Liver (tissue), 9 donors: Measurements from ENCODE around the gene MAX. TPM values are rescaled to one million over a fixed set of nuclear protein-coding genes. Genes with fewer than 3 reads are reported as not detected.

ENCODE experiments used
- DNase-seq: peaks from one replicate; pipeline ENCODE4 v3.0.0-alpha.2; 2017; ENCODE audit warnings: low spot score
- H3K27ac ChIP-seq, 2 donors: one replicate each; pipeline ENCODE4 v1.7.0; 2013; ENCODE audit warnings: inconsistent platforms in 2 of 2, low read length in 2 of 2, control low read depth in 1 of 2, low read depth in 1 of 2, mild to moderate bottlenecking in 1 of 2
- H3K27me3 ChIP-seq, 4 donors: one replicate each; pipeline versions ENCODE4 v1.6.1 to v1.7.0; 2013; ENCODE audit warnings: low read length in 3 of 4, inconsistent platforms in 1 of 4, mild to moderate bottlenecking in 1 of 4, moderate library complexity in 1 of 4; ENCODE audit not compliant: control insufficient read depth in 4 of 4, insufficient read depth in 4 of 4
- H3K36me3 ChIP-seq, 4 donors: one replicate each; pipeline versions ENCODE4 v1.6.1 to v1.7.0; 2013; ENCODE audit warnings: low read length in 3 of 4, mild to moderate bottlenecking in 3 of 4, low read depth in 1 of 4, moderate library complexity in 1 of 4; ENCODE audit not compliant: control insufficient read depth in 4 of 4, insufficient read depth in 3 of 4
- H3K4me1 ChIP-seq, 4 donors: one replicate each; pipeline versions ENCODE4 v1.6.1 to v1.7.0; 2013; ENCODE audit warnings: low read length in 3 of 4, mild to moderate bottlenecking in 3 of 4, moderate library complexity in 1 of 4; ENCODE audit not compliant: control insufficient read depth in 4 of 4, insufficient read depth in 4 of 4
- H3K4me3 ChIP-seq, 3 donors: one replicate each; pipeline versions ENCODE4 v1.6.1 to v1.7.0; 2013; ENCODE audit warnings: low read length in 3 of 3, control low read depth in 1 of 3, low read depth in 1 of 3, mild to moderate bottlenecking in 1 of 3
- H3K9ac ChIP-seq, 2 donors: one replicate each; pipeline ENCODE4 v1.7.0; 2013; ENCODE audit warnings: low read length in 2 of 2, mild to moderate bottlenecking in 2 of 2, moderate library complexity in 2 of 2, control low read depth in 1 of 2, low read depth in 1 of 2
- H3K9me3 ChIP-seq, 4 donors: one replicate each; pipeline versions ENCODE4 v1.6.1 to v1.7.0; 2013; ENCODE audit warnings: low read length in 3 of 4; ENCODE audit not compliant: control insufficient read depth in 4 of 4
- CTCF ChIP-seq: fragments of 150-350 bp; IDR thresholded peaks from 2 replicates; pipeline ENCODE4 v1.5.1; 2017; ENCODE audit warnings: improper control_type of control experiment, low read depth, low read length; ENCODE audit not compliant: missing input control
- FOXA1 ChIP-seq: IDR thresholded peaks from 2 replicates; pipeline ENCODE4 v1.6.1; 2016; ENCODE audit warnings: antibody characterized with exemption
- FOXA2 ChIP-seq: IDR thresholded peaks from 2 replicates; pipeline ENCODE4 v1.6.1; 2016; ENCODE audit warnings: antibody characterized with exemption
- GABPA ChIP-seq, 2 donors: IDR thresholded peaks in 1 of 2; conservative IDR thresholded peaks in 1 of 2; 2 replicates each; pipeline ENCODE4 v1.6.1; 2016; ENCODE audit warnings: antibody characterized with exemption in 2 of 2, mild to moderate bottlenecking in 1 of 2, moderate library complexity in 1 of 2
- HNF4A ChIP-seq, 2 donors: conservative IDR thresholded peaks; 2 replicates each; pipeline ENCODE4 v1.6.1; 2016; ENCODE audit warnings: antibody characterized with exemption in 2 of 2, mild to moderate bottlenecking in 2 of 2
- JUND ChIP-seq, 2 donors: IDR thresholded peaks; 2 replicates each; pipeline ENCODE4 v1.6.1; 2016; ENCODE audit warnings: antibody characterized with exemption in 2 of 2
- MAX ChIP-seq: IDR thresholded peaks from 2 replicates; pipeline ENCODE4 v1.6.1; 2016; ENCODE audit warnings: antibody characterized with exemption
- REST ChIP-seq: IDR thresholded peaks from 2 replicates; pipeline ENCODE4 v1.6.1; 2016; ENCODE audit warnings: antibody characterized with exemption, mild to moderate bottlenecking
- SP1 ChIP-seq: IDR thresholded peaks from 2 replicates; pipeline ENCODE4 v1.6.1; 2018; ENCODE audit warnings: antibody characterized with exemption, mild to moderate bottlenecking
- YY1 ChIP-seq: IDR thresholded peaks from 2 replicates; pipeline ENCODE4 v1.6.1; 2016; ENCODE audit warnings: antibody characterized with exemption, mild to moderate bottlenecking
- WGBS: extraction: QIAGEN DNeasy Blood & Tissue Kit; methylation state at CpG from one replicate; pipeline ENCODE4 v1.1.7; 2013; 5-methylcytosine and 5-hydroxymethylcytosine counted together
- polyA plus RNA-seq, 2 donors: library from polyadenylated mRNA; stranded (reverse) in 1 of 2; unstranded in 1 of 2; fragments of 200-250 nt in 1 of 2; fragments of >200 nt in 1 of 2; fragmentation: Nextera tagmentation in 1 of 2; extraction: Ambion mirVana in 1 of 2; gene quantifications; one replicate each; pipeline versions ENCODE4 v1.2.1 to v1.2.3, GENCODE V29; 2013 to 2015
- total RNA-seq, 2 donors: library from RNA; depleted of rRNA; stranded (reverse); fragments of >200 nt; gene quantifications; one replicate each; pipeline ENCODE4 v1.2.3, GENCODE V29; 2014
- donor health status: healthy.
- donor health status: healthy.
- donor health status: healthy.
- donor health status: healthy.
- donor health status: healthy.

Gene MAX
- total and polyA plus RNA-seq, 4 donors = 14.8 to 27.0 (median 16.9) TPM

- TF ChIP-seq CTCF (no peak), YY1 (no peak), HNF4A (conservative IDR thresholded peaks at IDR 0.05) (no peak)
- no peak overlapping the region for H3K9ac ChIP-seq
These were observed 15.7 kb upstream of the MAX start for GRCh38 chr14:65117769-65118745.

GRCh38 chr14:65115615-65116014 lies 13.3 kb upstream of the MAX start:
- no peaks in the 10 kb centered on the region for H3K36me3 ChIP-seq
- no peak overlapping the region for H3K4me3 ChIP-seq
- H3K27ac ChIP-seq = no peak overlapping the region
- H3K27me3 ChIP-seq = no peaks in the 10 kb centered on the region
- H3K9me3 ChIP-seq = no peaks in the 10 kb centered on the region
- no peak for DNase-seq
- TF ChIP-seq FOXA1 (no peak), JUND (IDR thresholded peaks at IDR 0.05) (no peak), FOXA2 (no peak), SP1 (no peak), MAX (no peak)
- 76% methylated on average over 9 of the region's 9 CpGs for WGBS
- H3K9ac ChIP-seq = no peak overlapping the region
- no peaks in the 10 kb centered on the region for H3K4me1 ChIP-seq

More at GRCh38 chr14:65117769-65118745, 15.7 kb upstream of the MAX start:
- no peak overlapping the region for H3K27ac ChIP-seq
- no peak overlapping the region for H3K4me3 ChIP-seq
- no peaks in the 10 kb centered on the region for H3K9me3 ChIP-seq
- no peaks in the 10 kb centered on the region for H3K27me3 ChIP-seq
- no peaks in the 10 kb centered on the region for H3K4me1 ChIP-seq
- no peaks in the 10 kb centered on the region for H3K36me3 ChIP-seq
- WGBS = 79% methylated on average over 15 of the region's 15 CpGs
- no peak for DNase-seq

GRCh38 chr14:65110525-65110924 lies 8.2 kb upstream of the MAX start:
- no peak for TF ChIP-seq REST
- no peak for TF ChIP-seq MAX
- no peak for TF ChIP-seq SP1
- TF ChIP-seq YY1 = no peak
- TF ChIP-seq FOXA1 = no peak
- no peak for TF ChIP-seq GABPA (IDR thresholded peaks at IDR 0.05 in 1 of 2, conservative IDR thresholded peaks at IDR 0.05 in 1 of 2)
- no peak overlapping the region for H3K27ac ChIP-seq
- no peaks in the 10 kb centered on the region for H3K4me1 ChIP-seq
- H3K36me3 ChIP-seq = no peaks in the 10 kb centered on the region
- DNase-seq = no peak
- H3K9me3 ChIP-seq = no peaks in the 10 kb centered on the region
- no peak overlapping the region for H3K4me3 ChIP-seq
- 73% methylated on average over 5 of the region's 5 CpGs for WGBS
- no peak overlapping the region for H3K9ac ChIP-seq
- H3K27me3 ChIP-seq = no peaks in the 10 kb centered on the region
